CD4-positive, alpha-beta T cell treated with Interleukin-2 at 100 ng/mL for 4 hours (primary cell): Measurements from ENCODE around the gene TPSAB1.
A peak's percentile ranks its signal among the peaks of the same experiment; 100 is the strongest.
"Not testable (repeated sequence)": the region's sequence is repeated elsewhere in the genome, so short reads cannot be mapped to it uniquely, and the experiment has no call there.

ENCODE experiments used
- DNase-seq: peaks from one replicate; pipeline ENCODE4 v3.0.0-alpha.2; 2020; ENCODE audit warnings: low spot score

Gene TPSAB1

GRCh38 chr16:1240436-1240835, at the start of gene TPSAB1:
Gene TPSAB1 (plus strand): TSS chr16:1240705. CDS start chr16:1240939, 234 bp downstream.
- not testable (repeated sequence) for DNase-seq

- DNase-seq = not testable (repeated sequence)
Measured at GRCh38 chr16:1190789-1191188, 49.7 kb upstream of the TPSAB1 start.

- DNase-seq = no peak
Measured at GRCh38 chr16:1192384-1193073, 48.0 kb upstream of the TPSAB1 start.

- DNase-seq = no peak
Measured at GRCh38 chr16:1193143-1193824, 47.2 kb upstream of the TPSAB1 start.

GRCh38 chr16:1193825-1194581, 46.5 kb upstream of the TPSAB1 start:
- DNase-seq = no peak

- no peak for DNase-seq
Measured at GRCh38 chr16:1194665-1195392, 45.7 kb upstream of the TPSAB1 start.

- no peak for DNase-seq
Measured at GRCh38 chr16:1195393-1195666, 45.2 kb upstream of the TPSAB1 start.

- DNase-seq = no peak
Measured at GRCh38 chr16:1196494-1196893, 44.0 kb upstream of the TPSAB1 start.

GRCh38 chr16:1197237-1197866, 43.2 kb upstream of the TPSAB1 start:
- no peak for DNase-seq

GRCh38 chr16:1198194-1198593, 42.3 kb upstream of the TPSAB1 start:
- no peak for DNase-seq

GRCh38 chr16:1198671-1199346, 41.7 kb upstream of the TPSAB1 start:
- DNase-seq = not testable (repeated sequence)

GRCh38 chr16:1199347-1200013, 41.0 kb upstream of the TPSAB1 start:
- DNase-seq = no peak

GRCh38 chr16:1200014-1200627, 40.4 kb upstream of the TPSAB1 start:
- DNase-seq = no peak

- DNase-seq = no peak
Measured at GRCh38 chr16:1201444-1201843, 39.1 kb upstream of the TPSAB1 start.

GRCh38 chr16:1202274-1202673, 38.2 kb upstream of the TPSAB1 start:
- no peak for DNase-seq

GRCh38 chr16:1204933-1205332, 35.6 kb upstream of the TPSAB1 start:
- no peak for DNase-seq

GRCh38 chr16:1206326-1206725, 34.2 kb upstream of the TPSAB1 start:
- DNase-seq = no peak

GRCh38 chr16:1206786-1207185, 33.7 kb upstream of the TPSAB1 start:
- peak; percentile 4 for DNase-seq

GRCh38 chr16:1208239-1208830, 32.2 kb upstream of the TPSAB1 start:
- DNase-seq = peak; percentile 1

GRCh38 chr16:1209081-1209480, 31.4 kb upstream of the TPSAB1 start:
- no peak for DNase-seq
